ENCODE data around the gene GPR155.

GPR155 gene

DNA sequence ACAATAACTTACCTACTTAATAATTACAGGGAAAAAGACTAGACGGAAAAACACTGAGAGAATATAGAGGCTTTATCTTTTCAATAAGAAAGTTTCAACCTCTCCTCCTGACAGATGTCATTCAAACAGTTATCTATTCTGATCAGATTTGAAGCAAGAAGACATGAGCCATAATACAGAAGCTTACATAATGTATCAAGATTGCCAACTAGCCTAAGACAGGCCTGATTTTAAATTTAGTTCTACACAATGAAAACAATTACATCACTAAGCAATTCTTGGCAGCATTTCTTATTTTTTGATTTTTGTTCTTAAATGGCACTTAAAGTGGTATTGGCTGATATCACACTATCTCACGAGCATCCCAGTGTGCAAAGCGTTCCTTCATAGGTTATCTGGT, 41.6 kb downstream of the GPR155 start:
- TF ChIP-seq, protein P1, sequence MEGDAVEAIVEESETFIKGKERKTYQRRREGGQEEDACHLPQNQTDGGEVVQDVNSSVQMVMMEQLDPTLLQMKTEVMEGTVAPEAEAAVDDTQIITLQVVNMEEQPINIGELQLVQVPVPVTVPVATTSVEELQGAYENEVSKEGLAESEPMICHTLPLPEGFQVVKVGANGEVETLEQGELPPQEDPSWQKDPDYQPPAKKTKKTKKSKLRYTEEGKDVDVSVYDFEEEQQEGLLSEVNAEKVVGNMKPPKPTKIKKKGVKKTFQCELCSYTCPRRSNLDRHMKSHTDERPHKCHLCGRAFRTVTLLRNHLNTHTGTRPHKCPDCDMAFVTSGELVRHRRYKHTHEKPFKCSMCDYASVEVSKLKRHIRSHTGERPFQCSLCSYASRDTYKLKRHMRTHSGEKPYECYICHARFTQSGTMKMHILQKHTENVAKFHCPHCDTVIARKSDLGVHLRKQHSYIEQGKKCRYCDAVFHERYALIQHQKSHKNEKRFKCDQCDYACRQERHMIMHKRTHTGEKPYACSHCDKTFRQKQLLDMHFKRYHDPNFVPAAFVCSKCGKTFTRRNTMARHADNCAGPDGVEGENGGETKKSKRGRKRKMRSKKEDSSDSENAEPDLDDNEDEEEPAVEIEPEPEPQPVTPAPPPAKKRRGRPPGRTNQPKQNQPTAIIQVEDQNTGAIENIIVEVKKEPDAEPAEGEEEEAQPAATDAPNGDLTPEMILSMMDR (IDR thresholded peaks at IDR 0.05; ENCODE audit: low read depth, low read length) = no peak
- DNase-seq (ENCODE audit: extremely low read depth, low read depth) = no peak

GRCh38 chr2:174444761-174445160, 42.1 kb downstream of the GPR155 start:
- TF ChIP-seq, protein P1 (IDR thresholded peaks at IDR 0.05; ENCODE audit: low read depth, low read length) = no peak
- DNase-seq (ENCODE audit: extremely low read depth, low read depth) = no peak

- peak; percentile 34 for DNase-seq (ENCODE audit: extremely low read depth, low read depth)
- TF ChIP-seq, protein P1 (IDR thresholded peaks at IDR 0.05; ENCODE audit: low read depth, low read length) = no peak
Observed at GRCh38 chr2:174442546-174443510, 44.0 kb downstream of the GPR155 start.

DNA sequence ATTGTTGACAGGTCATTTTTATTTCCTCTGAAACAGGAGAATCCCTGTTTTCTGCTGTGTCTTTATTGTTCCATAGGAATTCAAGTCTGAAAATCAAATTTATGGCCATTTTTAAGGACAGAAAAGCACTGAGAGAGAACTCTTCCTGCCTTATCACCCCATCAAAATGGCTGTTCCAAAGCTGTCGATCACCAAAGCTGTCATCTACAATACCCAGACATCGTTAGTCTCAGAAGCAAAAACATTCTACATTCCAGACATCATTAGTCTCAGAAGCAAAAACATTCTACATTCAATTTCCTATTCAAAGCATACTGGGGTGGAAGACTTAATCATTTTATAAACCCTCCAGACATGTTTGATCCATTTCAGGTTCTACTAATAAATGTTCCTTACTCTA, 46.9 kb downstream of the GPR155 start:
- DNase-seq (ENCODE audit: extremely low read depth, low read depth) = no peak
- TF ChIP-seq, protein P1 (IDR thresholded peaks at IDR 0.05; ENCODE audit: low read depth, low read length) = no peak

DNA sequence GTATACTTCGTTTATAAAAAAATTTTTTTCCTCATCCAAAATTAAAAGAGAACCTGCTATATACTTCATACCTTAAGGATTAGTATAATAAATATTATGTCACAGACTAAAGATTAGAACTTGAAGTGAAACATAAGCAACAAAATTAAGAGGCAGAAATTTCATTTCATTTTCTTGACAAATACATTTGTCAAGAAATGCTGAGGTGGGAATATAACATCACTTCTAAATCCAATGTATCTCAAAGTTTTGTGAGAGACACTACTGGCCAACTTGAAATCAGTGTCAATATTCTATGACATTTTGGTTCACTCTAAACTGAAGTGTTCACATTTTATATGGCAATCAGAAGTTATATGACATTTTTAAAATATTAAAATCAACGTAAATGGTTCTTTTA, 47.5 kb downstream of the GPR155 start:
- TF ChIP-seq, protein P1 (IDR thresholded peaks at IDR 0.05; ENCODE audit: low read depth, low read length) = no peak
- no peak for DNase-seq (ENCODE audit: extremely low read depth, low read depth)

DNA sequence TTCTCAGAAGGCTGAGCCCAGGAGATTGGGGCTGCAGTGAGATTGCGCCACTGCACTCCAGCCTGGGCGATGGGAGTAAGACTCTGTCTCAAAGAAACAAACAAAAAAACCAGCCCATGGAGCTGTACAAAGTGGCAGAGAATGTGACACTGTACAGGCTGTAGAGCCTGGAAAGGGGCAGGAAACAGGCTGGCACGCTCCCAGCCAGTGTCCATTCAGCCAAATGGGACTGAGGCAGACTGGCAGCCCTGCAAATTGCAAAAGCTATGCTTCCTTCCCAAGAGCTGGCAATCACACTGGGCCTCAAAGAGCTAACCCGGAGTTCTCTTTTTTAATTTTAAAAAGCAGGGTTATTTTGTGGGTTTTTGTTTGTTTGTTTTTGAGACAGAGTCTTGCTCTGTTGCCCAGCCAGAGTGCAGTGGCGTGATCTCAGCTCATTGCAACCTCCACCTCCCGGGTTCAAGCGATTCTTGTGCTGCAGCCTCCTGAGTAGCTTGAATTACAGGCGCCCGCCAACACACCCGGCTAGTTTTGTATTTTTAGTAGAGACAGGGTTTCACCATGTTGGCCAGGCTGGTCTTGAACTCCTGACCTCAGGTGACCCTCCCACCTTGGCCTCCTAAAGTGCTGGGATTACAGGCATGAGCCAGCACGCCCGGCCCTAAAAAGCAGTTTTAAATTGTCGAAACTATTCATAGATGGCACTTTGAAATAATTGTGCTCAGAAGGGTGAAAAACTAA, 48.5 kb downstream of the GPR155 start:
- TF ChIP-seq, protein P1 (IDR thresholded peaks at IDR 0.05; ENCODE audit: low read depth, low read length) = no peak
- no peak for DNase-seq (ENCODE audit: extremely low read depth, low read depth)

GRCh38 chr2:174436351-174436750, 50.5 kb downstream of the GPR155 start:
- TF ChIP-seq, protein P1 (IDR thresholded peaks at IDR 0.05; ENCODE audit: low read depth, low read length) = no peak
- DNase-seq (ENCODE audit: extremely low read depth, low read depth) = no peak

Measured in AG09319 (cell line).